ENCODE measurements around the gene CCDC68.

CCDC68 gene

GRCh38 chr18:54945576-54946125, 13.6 kb downstream of the CCDC68 start:
- H3K4me3 ChIP-seq (ENCODE audit: control insufficient read depth, low read depth, low read length) = no peak overlapping the region

GRCh38 chr18:54942569-54942968, 16.7 kb downstream of the CCDC68 start:
- TF ChIP-seq CTCF (conservative IDR thresholded peaks at IDR 0.05; ENCODE audit: control insufficient read depth, insufficient read depth, low read depth, low read length) = no peak
- no peak for DNase-seq (ENCODE audit: low read depth)
- no peak overlapping the region for H3K4me3 ChIP-seq (ENCODE audit: control insufficient read depth, low read depth, low read length)

More at GRCh38 chr18:54945576-54946125, 13.6 kb downstream of the CCDC68 start:
- TF ChIP-seq CTCF (conservative IDR thresholded peaks at IDR 0.05; ENCODE audit: control insufficient read depth, insufficient read depth, low read depth, low read length) = no peak
- no peak for DNase-seq (ENCODE audit: low read depth)

- H3K4me3 ChIP-seq (ENCODE audit: control insufficient read depth, low read depth, low read length) = no peak overlapping the region
- DNase-seq (ENCODE audit: low read depth) = no peak
- TF ChIP-seq CTCF (conservative IDR thresholded peaks at IDR 0.05; ENCODE audit: control insufficient read depth, insufficient read depth, low read depth, low read length) = no peak
Measured at GRCh38 chr18:54942144-54942543, 17.1 kb downstream of the CCDC68 start.

- DNase-seq (ENCODE audit: low read depth) = no peak
- H3K4me3 ChIP-seq (ENCODE audit: control insufficient read depth, low read depth, low read length) = no peak overlapping the region
- TF ChIP-seq CTCF (conservative IDR thresholded peaks at IDR 0.05; ENCODE audit: control insufficient read depth, insufficient read depth, low read depth, low read length) = no peak
Measured at GRCh38 chr18:54939361-54939917, 19.8 kb downstream of the CCDC68 start.

- TF ChIP-seq CTCF (conservative IDR thresholded peaks at IDR 0.05; ENCODE audit: control insufficient read depth, insufficient read depth, low read depth, low read length) = no peak
- DNase-seq (ENCODE audit: low read depth) = no peak
- no peak overlapping the region for H3K4me3 ChIP-seq (ENCODE audit: control insufficient read depth, low read depth, low read length)
Measured at GRCh38 chr18:54938506-54938905, 20.8 kb downstream of the CCDC68 start.

GRCh38 chr18:54932472-54932871, 26.8 kb downstream of the CCDC68 start:
- no peak for DNase-seq (ENCODE audit: low read depth)
- TF ChIP-seq CTCF (conservative IDR thresholded peaks at IDR 0.05; ENCODE audit: control insufficient read depth, insufficient read depth, low read depth, low read length) = no peak

More at GRCh38 chr18:54932472-54932871, 26.8 kb downstream of the CCDC68 start:
- H3K4me3 ChIP-seq (ENCODE audit: control insufficient read depth, low read depth, low read length) = no peak overlapping the region
